Measurements from ENCODE around the gene MC3R. TPM values are rescaled to one million over a fixed set of nuclear protein-coding genes. Genes with fewer than 3 reads are reported as not detected.

The MC3R gene
- total and polyA plus RNA-seq, 9 donors: not detected

DNA sequence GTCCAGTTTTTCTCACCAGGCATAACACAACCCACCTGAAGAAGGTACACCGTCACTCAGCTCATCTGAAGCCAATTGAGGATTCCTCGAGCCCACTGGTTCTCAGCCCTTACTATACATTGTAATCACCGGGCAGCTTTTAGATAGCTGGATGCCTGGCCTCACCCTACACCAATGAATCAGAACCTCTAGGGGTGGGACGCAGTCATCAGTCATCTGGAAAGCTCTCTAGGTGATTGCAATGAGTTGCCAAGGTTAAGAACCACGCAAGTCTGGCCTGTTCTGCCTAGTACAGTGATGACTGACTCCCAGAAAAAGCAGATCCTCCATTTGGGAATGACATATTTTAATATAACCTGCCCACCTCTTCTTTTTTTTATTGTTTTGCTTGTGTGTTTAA lies 41.1 kb downstream of the MC3R start:
- Histone ChIP-seq H3K4me1 (ENCODE audit: control insufficient read depth, insufficient read depth, low read length) (no peaks in the 10 kb centered on the region), H3K4me3 (ENCODE audit: low read length) (no peak overlapping the region), H3K36me3 (ENCODE audit: control insufficient read depth, insufficient read depth, low read length) (no peaks in the 10 kb centered on the region), H3K27ac (ENCODE audit: low read length) (no peak overlapping the region), H3K9me3 (replicated peaks; ENCODE audit: control insufficient read depth, low read depth, low read length) (no peaks in the 10 kb centered on the region), H3K27me3 (ENCODE audit: control insufficient read depth, insufficient read depth, low read length) (no peaks in the 10 kb centered on the region)
- no CpG with 5 or more reads among the region's 5 CpGs for WGBS (ENCODE audit: insufficient coverage)
- no peak for DNase-seq

DNA sequence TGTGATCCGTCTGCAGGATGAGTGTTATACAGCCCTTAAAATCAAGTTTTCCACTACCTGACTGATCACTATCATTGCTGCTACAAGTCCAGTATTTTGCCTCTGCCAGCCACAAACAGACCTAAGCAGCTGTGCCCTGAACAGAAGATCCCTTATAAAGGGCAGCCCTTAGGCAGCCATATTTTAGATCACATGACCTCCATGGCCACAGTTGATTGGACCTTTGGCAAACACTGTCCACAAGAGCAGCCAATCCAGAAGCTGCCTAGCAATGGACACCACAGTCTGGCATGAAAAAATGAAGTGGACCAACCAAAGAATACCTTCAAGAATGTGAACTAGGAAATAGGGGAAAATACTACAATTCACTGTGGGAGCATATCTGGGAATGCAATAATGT lies 50.8 kb downstream of the MC3R start:
- Histone ChIP-seq H3K4me3 (ENCODE audit: low read length) (no peak overlapping the region), H3K9me3 (replicated peaks; ENCODE audit: control insufficient read depth, low read depth, low read length) (no peaks in the 10 kb centered on the region), H3K4me1 (ENCODE audit: control insufficient read depth, insufficient read depth, low read length) (no peaks in the 10 kb centered on the region), H3K27ac (ENCODE audit: low read length) (no peak overlapping the region), H3K27me3 (ENCODE audit: control insufficient read depth, insufficient read depth, low read length) (no peaks in the 10 kb centered on the region), H3K36me3 (ENCODE audit: control insufficient read depth, insufficient read depth, low read length) (no peaks in the 10 kb centered on the region)
- no CpG with 5 or more reads among the region's 1 CpG for WGBS (ENCODE audit: insufficient coverage)
- no peak for DNase-seq

Other genes with a start within 250 kb of the MC3R start
- gene CBLN4, start 243.2 kb upstream of the MC3R start, total RNA-seq: 0.09 TPM
- 1 to 10 TPM in 2 of 8 donors, under 1 TPM in 6; 0.29 to 2.1 (median 0.46) TPM for gene CBLN4, start 243.2 kb upstream of the MC3R start, polyA plus RNA-seq (ENCODE audit: insufficient read depth in 1 of 8, insufficient read length in 8 of 8, low replicate concordance in 1 of 8)
- 37.5 TPM for gene FAM210B, start 110.2 kb downstream of the MC3R start, total RNA-seq
- gene FAM210B, start 110.2 kb downstream of the MC3R start, polyA plus RNA-seq (ENCODE audit: insufficient read depth in 1 of 8, insufficient read length in 8 of 8, low replicate concordance in 1 of 8): 10 to 100 TPM; 36.9 to 44.9 (median 39.1) TPM
- gene AURKA, start 143.5 kb downstream of the MC3R start, total RNA-seq: 9.4 TPM
- gene AURKA, start 143.5 kb downstream of the MC3R start, polyA plus RNA-seq (ENCODE audit: insufficient read depth in 1 of 8, insufficient read length in 8 of 8, low replicate concordance in 1 of 8): 10 to 100 TPM in 2 of 8 donors, 1 to 10 TPM in 6; 7.0 to 10.5 (median 9.7) TPM
- gene CSTF1, start 143.9 kb downstream of the MC3R start, total RNA-seq: 30.9 TPM
- gene CSTF1, start 143.9 kb downstream of the MC3R start, polyA plus RNA-seq (ENCODE audit: insufficient read depth in 1 of 8, insufficient read length in 8 of 8, low replicate concordance in 1 of 8): 10 to 100 TPM; 23.6 to 31.3 (median 27.6) TPM
- 5.5 TPM for gene CASS4, start 163.5 kb downstream of the MC3R start, total RNA-seq
- gene CASS4, start 163.5 kb downstream of the MC3R start, polyA plus RNA-seq (ENCODE audit: insufficient read depth in 1 of 8, insufficient read length in 8 of 8, low replicate concordance in 1 of 8): 1 to 10 TPM; 4.8 to 8.1 (median 6.9) TPM
- 90.9 TPM for gene RTF2, start 219.9 kb downstream of the MC3R start, total RNA-seq
- gene RTF2, start 219.9 kb downstream of the MC3R start, polyA plus RNA-seq (ENCODE audit: insufficient read depth in 1 of 8, insufficient read length in 8 of 8, low replicate concordance in 1 of 8): 100 to 1,000 TPM; 104 to 130 (median 115) TPM